Measurements from ENCODE around the gene RAB4B. TPM values are rescaled to one million over a fixed set of nuclear protein-coding genes. Genes with fewer than 3 reads are reported as not detected.
A peak's percentile ranks its signal among the peaks of the same experiment; 100 is the strongest.

RAB4B gene
- total RNA-seq, 1 donor from 2014 or later, result 2.1 TPM

DNA sequence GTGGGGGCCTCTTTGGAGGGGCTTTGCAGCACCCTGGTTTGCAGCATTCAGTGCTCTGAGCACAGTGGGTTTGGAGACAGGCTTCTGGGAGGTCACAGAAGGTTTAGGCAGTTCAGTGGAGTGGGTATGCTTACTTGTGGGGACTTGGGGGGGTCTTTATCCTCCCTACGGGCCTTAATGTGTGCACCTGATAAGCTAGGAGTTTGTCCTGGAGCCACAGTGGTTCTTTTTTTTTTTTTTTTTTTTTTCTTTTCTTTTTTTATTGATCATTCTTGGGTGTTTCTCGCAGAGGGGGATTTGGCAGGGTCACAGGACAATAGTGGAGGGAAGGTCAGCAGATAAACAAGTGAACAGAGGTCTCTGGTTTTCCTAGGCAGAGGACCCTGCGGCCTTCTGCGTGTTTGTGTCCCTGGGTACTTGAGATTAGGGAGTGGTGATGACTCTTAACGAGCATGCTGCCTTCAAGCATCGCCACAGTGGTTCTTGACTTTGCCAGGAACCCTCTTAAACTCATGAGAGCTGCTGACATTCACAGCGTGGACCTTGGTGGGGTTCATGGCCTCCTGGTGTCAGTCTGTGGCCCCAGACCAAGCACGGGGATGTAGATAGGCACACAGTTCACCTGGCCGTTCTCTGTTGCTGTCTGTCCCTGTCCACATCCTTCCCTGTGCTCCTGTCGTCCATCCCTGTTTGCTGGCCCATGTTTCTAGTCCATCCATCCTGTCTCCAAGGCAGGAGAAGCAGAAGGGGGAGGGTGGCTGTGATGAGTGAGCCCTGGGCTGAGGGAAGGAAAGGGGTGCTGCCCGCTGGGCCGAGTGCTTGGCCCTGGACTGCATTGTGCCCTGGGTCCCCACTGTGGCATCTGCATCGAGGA lies 23.6 kb downstream of the RAB4B start:
- peak overlapping the region; percentile 59 to 81 (median 80) for H3K4me3 ChIP-seq (ENCODE audit: low read length in 3 of 3)
- peak overlapping the region; percentile 85 for H3K27ac ChIP-seq (ENCODE audit: low read depth, low read length)
- peaks cover 73 to 76% (median 73%) of the 10 kb centered on the region in 3 donors for H3K4me1 ChIP-seq (ENCODE audit: control insufficient read depth in 3 of 3, insufficient read depth in 3 of 3, low read length in 3 of 3)
- H3K9me3 ChIP-seq (ENCODE audit: control insufficient read depth in 3 of 3, low read length in 3 of 3), result no peaks in the 10 kb centered on the region
- H3K27me3 ChIP-seq (ENCODE audit: control insufficient read depth in 3 of 3, insufficient read depth in 3 of 3, low read length in 3 of 3), result no peaks in the 10 kb centered on the region
- peak overlapping the region; percentile 64 to 87 (median 79) for H3K9ac ChIP-seq (ENCODE audit: low read depth in 1 of 3, low read length in 3 of 3)
- H3K36me3 ChIP-seq (ENCODE audit: control insufficient read depth in 3 of 3, insufficient read depth in 3 of 3, low read length in 3 of 3), result peaks cover 14 to 24% (median 16%) of the 10 kb centered on the region in 3 donors

DNA sequence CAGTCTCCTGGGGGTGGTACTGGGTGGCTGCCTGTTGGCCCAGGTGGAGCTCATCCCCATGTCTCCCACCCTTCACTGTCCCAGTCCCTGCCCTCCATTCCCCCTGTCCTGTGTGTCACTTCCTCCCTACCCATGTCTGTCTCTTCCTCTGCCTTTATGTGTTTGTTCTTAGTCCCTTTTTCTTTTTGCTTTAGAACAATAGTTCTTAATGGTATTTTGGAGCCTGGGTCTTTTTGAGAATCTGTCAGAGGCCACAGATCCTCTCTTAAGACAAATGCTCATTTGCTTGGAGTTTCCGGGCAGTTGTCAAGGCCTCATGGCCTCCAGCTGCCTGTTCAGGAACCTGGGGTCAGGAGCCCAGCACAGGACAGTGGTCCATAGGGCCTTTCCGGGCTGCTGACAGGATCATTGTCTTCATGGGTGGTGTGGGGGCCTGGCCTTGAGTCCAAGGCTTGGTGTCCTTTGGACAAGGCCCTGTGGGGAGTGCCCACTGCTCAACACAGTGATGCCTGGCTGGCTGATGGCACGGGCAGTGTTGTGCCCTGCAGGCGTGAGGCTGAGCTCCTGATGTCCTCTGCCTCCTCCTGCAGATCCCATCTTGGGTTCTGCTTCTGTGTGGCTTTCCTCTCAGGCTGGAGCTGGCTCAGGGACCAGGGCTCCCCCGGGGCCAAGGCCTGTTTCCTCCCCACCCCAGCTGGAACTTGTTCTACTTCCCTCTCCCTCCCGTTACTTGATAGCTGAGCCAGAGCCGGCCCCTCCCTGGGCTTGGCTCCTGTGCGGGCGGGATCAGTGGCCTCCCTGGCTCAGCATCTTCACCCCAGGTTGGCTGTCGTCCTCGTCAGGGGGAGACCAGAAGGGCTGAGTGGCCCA lies 24.5 kb downstream of the RAB4B start:
- H3K27ac ChIP-seq (ENCODE audit: low read depth, low read length), result peak overlapping the region; percentile 85
- peak overlapping the region; percentile 64 to 87 (median 79) for H3K9ac ChIP-seq (ENCODE audit: low read depth in 1 of 3, low read length in 3 of 3)
- peak overlapping the region; percentile 59 to 72 (median 62) for H3K4me3 ChIP-seq (ENCODE audit: low read length in 3 of 3)
- H3K4me1 ChIP-seq (ENCODE audit: control insufficient read depth in 3 of 3, insufficient read depth in 3 of 3, low read length in 3 of 3), result peaks cover 77 to 84% (median 81%) of the 10 kb centered on the region in 3 donors
- no peaks in the 10 kb centered on the region for H3K27me3 ChIP-seq (ENCODE audit: control insufficient read depth in 3 of 3, insufficient read depth in 3 of 3, low read length in 3 of 3)
- peaks cover 16 to 29% (median 18%) of the 10 kb centered on the region in 3 donors for H3K36me3 ChIP-seq (ENCODE audit: control insufficient read depth in 3 of 3, insufficient read depth in 3 of 3, low read length in 3 of 3)
- no peaks in the 10 kb centered on the region for H3K9me3 ChIP-seq (ENCODE audit: control insufficient read depth in 3 of 3, low read length in 3 of 3)

DNA sequence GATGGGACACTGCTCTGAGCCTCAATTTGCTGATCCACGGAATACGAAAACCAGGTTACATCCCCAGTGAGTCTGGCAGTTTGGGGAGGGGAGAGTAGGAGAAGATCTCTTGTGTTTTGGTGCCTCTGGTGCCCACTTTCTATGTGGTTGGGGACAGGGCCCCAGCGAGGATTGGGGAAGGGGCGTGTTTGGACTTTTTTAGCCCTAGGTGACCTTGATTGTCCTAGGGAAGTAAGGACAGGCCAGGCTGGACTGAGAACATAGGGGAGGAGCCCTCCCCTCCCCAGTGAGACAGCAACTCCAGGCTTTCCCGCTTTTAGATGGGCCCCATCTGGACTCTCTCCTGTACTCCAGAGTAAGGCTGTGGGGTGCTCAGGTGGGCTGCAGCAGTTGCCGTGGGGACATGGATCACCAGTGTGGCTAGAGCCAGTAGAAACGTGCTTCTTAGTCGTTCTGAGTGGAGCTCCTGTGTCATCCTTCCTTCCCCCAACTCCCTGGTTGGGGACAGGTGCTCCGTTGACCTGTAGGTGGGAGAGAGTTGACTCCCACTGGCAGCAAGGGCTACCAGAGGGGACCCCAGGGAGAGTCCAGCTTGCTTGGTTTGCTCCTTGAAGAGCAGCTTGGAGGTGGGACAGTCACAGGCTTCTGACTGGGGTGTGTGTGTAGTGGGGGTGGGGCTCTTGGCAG lies 25.3 kb downstream of the RAB4B start:
- H3K4me1 ChIP-seq (ENCODE audit: control insufficient read depth in 3 of 3, insufficient read depth in 3 of 3, low read length in 3 of 3), result peaks cover 72 to 85% (median 82%) of the 10 kb centered on the region in 3 donors
- peak overlapping the region; percentile 51 to 62 (median 61) for H3K4me3 ChIP-seq (ENCODE audit: low read length in 3 of 3)

DNA sequence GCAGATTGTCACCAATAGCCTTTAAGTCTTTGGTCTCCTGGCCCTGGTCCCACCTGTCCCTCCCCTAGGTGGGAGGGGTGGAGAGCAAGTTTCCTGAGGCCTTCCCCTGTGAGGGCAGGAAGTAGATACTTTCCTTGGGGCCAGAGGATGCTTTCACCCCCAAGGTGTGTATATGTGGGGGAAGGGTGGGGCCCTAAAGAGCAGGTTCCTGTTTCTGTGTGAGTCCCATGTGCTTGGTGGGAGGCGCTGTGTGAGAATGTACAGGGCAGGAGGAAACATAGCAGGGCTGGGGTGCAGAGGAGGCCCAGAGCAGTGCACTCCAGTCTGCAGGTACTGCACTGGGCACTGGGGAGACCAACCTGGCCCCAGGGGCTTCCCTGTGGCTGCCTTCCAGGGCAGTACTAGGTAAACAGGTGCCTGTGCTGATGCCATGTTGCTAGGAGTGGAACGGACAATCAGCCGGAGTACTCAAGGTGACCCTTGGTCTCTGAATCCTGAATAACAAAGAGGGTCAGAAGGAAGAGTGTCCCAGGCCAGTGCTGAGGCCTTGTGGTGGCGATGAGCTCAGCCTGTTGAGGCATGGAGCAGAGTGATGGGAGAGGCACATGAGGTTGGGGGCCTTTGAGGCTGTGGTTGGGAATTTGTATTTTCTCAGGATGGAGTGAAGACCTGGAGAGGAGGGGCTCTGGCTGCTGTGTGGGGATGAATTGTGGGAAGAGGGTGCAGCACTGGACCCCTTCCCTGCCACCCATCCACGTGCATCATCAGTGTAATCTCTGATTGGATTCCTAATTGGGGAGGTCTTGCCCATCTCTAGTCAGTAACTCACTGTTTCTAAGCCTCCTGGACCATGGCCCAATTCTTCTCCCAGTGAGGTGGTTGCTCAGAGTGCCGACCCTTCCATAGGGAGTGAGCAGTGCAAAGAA lies 26.1 kb downstream of the RAB4B start:
- Histone ChIP-seq H3K4me3 (ENCODE audit: low read length in 3 of 3) (peak overlapping the region; percentile 39 to 52 (median 51)), H3K36me3 (ENCODE audit: control insufficient read depth in 3 of 3, insufficient read depth in 3 of 3, low read length in 3 of 3) (peaks cover 25 to 41% (median 31%) of the 10 kb centered on the region in 3 donors)

More for the DNA sequence above, 25.3 kb downstream of the RAB4B start:
- peak overlapping the region; percentile 85 for H3K27ac ChIP-seq (ENCODE audit: low read depth, low read length)
- no peaks in the 10 kb centered on the region for H3K9me3 ChIP-seq (ENCODE audit: control insufficient read depth in 3 of 3, low read length in 3 of 3)
- H3K27me3 ChIP-seq (ENCODE audit: control insufficient read depth in 3 of 3, insufficient read depth in 3 of 3, low read length in 3 of 3), result no peaks in the 10 kb centered on the region
- H3K36me3 ChIP-seq (ENCODE audit: control insufficient read depth in 3 of 3, insufficient read depth in 3 of 3, low read length in 3 of 3), result peaks cover 20 to 36% (median 26%) of the 10 kb centered on the region in 3 donors
- peak overlapping the region; percentile 4 to 87 (median 79) for H3K9ac ChIP-seq (ENCODE audit: low read depth in 1 of 3, low read length in 3 of 3)

DNA sequence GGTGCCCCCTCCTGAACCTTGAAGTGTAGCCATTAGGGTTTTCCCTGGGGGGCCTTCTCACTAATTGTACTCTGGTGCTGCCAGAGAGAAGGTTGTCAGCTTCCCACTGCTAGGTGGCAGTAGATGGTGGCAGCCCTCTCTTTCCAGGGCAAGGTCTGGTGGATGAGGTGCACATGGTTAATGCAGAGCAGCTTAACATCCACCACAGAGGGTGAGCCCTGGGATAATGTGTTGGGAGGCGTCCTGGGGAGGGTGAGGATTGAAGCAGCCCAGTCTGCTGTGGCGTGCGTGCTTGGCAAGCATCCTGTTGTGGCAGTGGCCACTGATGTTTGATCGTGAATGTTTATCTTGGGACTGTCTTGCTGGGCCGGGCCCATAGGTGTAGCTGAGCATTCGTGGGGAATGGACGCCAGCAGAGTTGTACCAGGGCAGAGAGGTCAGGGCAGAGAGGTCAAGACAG lies 26.8 kb downstream of the RAB4B start:
- Histone ChIP-seq H3K36me3 (ENCODE audit: control insufficient read depth in 3 of 3, insufficient read depth in 3 of 3, low read length in 3 of 3) (peaks cover 32 to 41% (median 36%) of the 10 kb centered on the region in 3 donors), H3K9ac (ENCODE audit: low read depth in 1 of 3, low read length in 3 of 3) (peak overlapping the region in 2 of 3 donors; percentile 44 to 50), H3K27me3 (ENCODE audit: control insufficient read depth in 3 of 3, insufficient read depth in 3 of 3, low read length in 3 of 3) (no peaks in the 10 kb centered on the region), H3K27ac (ENCODE audit: low read depth, low read length) (peak overlapping the region; percentile 85), H3K4me1 (ENCODE audit: control insufficient read depth in 3 of 3, insufficient read depth in 3 of 3, low read length in 3 of 3) (peaks cover 76 to 98% (median 93%) of the 10 kb centered on the region in 3 donors), H3K4me3 (ENCODE audit: low read length in 3 of 3) (peak overlapping the region in 2 of 3 donors; percentile 19 to 29), H3K9me3 (ENCODE audit: control insufficient read depth in 3 of 3, low read length in 3 of 3) (no peaks in the 10 kb centered on the region)

More for the DNA sequence above, 26.1 kb downstream of the RAB4B start:
- H3K27me3 ChIP-seq (ENCODE audit: control insufficient read depth in 3 of 3, insufficient read depth in 3 of 3, low read length in 3 of 3), result no peaks in the 10 kb centered on the region
- peak overlapping the region; percentile 19 to 87 (median 79) for H3K9ac ChIP-seq (ENCODE audit: low read depth in 1 of 3, low read length in 3 of 3)
- H3K9me3 ChIP-seq (ENCODE audit: control insufficient read depth in 3 of 3, low read length in 3 of 3), result no peaks in the 10 kb centered on the region
- H3K4me1 ChIP-seq (ENCODE audit: control insufficient read depth in 3 of 3, insufficient read depth in 3 of 3, low read length in 3 of 3), result peaks cover 72 to 92% (median 86%) of the 10 kb centered on the region in 3 donors
- H3K27ac ChIP-seq (ENCODE audit: low read depth, low read length), result peak overlapping the region; percentile 85

DNA sequence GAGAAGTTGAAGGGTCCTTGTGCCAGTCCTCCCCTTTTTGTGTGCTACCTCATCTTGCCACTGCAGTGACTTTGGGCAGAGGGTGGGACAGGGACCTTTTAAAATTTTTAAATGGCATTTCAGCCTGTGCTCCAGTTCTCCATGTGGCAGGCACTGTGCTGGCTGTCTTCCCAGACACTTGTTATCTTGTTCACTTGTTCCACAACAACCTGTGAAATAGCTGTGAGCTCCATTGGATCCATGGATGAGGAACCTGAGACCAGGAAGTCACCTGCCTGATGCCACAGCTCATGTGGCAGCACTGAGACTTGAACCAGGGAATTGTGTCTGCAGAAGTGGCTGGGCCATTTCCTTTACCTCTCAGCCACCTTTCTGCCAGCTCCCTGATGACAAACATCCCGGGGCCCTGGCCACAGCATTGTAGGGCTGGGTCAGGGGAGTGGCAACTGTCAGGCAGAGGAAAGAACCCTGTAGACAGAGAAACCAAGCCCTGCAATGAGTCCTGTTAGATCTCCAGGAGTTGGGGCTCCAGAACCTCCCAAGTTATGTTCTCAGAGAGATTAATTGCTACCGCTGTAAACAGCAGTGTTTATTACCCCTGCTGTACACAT lies 27.3 kb downstream of the RAB4B start:
- H3K4me1 ChIP-seq (ENCODE audit: control insufficient read depth in 3 of 3, insufficient read depth in 3 of 3, low read length in 3 of 3), result peaks cover 75 to 98% (median 93%) of the 10 kb centered on the region in 3 donors
- peaks cover 31 to 40% (median 35%) of the 10 kb centered on the region in 3 donors for H3K36me3 ChIP-seq (ENCODE audit: control insufficient read depth in 3 of 3, insufficient read depth in 3 of 3, low read length in 3 of 3)
- H3K4me3 ChIP-seq (ENCODE audit: low read length in 3 of 3), result peak overlapping the region in 2 of 3 donors; percentile 19 to 29
- H3K27ac ChIP-seq (ENCODE audit: low read depth, low read length), result peak overlapping the region; percentile 85
- H3K9me3 ChIP-seq (ENCODE audit: control insufficient read depth in 3 of 3, low read length in 3 of 3), result no peaks in the 10 kb centered on the region
- no peaks in the 10 kb centered on the region for H3K27me3 ChIP-seq (ENCODE audit: control insufficient read depth in 3 of 3, insufficient read depth in 3 of 3, low read length in 3 of 3)
- H3K9ac ChIP-seq (ENCODE audit: low read depth in 1 of 3, low read length in 3 of 3), result peak overlapping the region; percentile 32 to 50 (median 44)

DNA sequence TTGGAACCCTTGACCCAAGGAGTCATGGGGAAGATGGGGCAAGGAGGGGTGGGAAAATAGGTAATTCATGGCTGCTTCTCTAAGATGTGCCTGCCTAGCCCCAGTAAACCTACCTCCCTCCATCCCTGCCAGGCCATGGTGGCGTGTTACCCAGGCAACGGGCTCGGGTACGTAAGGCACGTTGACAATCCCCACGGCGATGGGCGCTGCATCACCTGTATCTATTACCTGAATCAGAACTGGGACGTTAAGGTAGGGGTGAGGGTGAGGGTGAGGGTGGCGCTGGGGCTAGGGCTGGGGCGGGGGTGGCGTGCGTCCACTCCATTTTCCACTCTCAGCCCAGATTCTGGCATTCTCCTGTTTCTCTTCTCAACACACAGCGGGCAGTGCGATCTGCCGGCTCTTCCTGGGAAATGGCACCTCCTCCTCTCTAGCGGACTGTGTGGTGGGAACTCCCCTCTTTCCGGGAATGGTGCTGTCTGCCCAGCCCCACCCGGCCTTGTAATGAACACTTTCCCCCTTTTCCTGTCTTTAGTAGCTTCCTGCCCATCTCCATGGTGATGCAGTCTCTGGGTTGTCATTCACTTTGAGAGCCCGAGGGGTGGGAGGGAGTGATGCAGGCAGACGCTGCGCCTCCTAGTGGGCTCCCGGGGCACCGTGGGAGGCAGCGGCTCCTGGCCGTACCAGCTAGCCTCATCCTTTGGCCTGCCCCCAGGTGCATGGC lies 28.5 kb downstream of the RAB4B start:
- peak overlapping the region in 2 of 3 donors; percentile 32 to 40 for H3K9ac ChIP-seq (ENCODE audit: low read depth in 1 of 3, low read length in 3 of 3)
- peaks cover 21 to 31% (median 25%) of the 10 kb centered on the region in 3 donors for H3K36me3 ChIP-seq (ENCODE audit: control insufficient read depth in 3 of 3, insufficient read depth in 3 of 3, low read length in 3 of 3)
- peaks cover 68 to 91% (median 85%) of the 10 kb centered on the region in 3 donors for H3K4me1 ChIP-seq (ENCODE audit: control insufficient read depth in 3 of 3, insufficient read depth in 3 of 3, low read length in 3 of 3)
- H3K27me3 ChIP-seq (ENCODE audit: control insufficient read depth in 3 of 3, insufficient read depth in 3 of 3, low read length in 3 of 3), result no peaks in the 10 kb centered on the region
- H3K27ac ChIP-seq (ENCODE audit: low read depth, low read length), result peak overlapping the region; percentile 85
- H3K4me3 ChIP-seq (ENCODE audit: low read length in 3 of 3), result peak overlapping the region in 2 of 3 donors; percentile 36 to 56
- H3K9me3 ChIP-seq (ENCODE audit: control insufficient read depth in 3 of 3, low read length in 3 of 3), result no peaks in the 10 kb centered on the region

Measured in skeletal muscle tissue (tissue), 4 donors.